Stimulated activated naive CD4-positive, alpha-beta T cell treated with Interleukin-2 at 50 U/mL for 16 hours (primary cell): Measurements from ENCODE around the gene ESAM.

Experiments used
- DNase-seq: peaks from one replicate; lab custom pipeline; 2025; lab: John Stamatoyannopoulos, UW

Gene ESAM

GRCh38 chr11:124732230-124732629, 29.9 kb downstream of the ESAM start:
- no peak for DNase-seq

- DNase-seq, result no peak
Observed at GRCh38 chr11:124729571-124729970, 32.5 kb downstream of the ESAM start.

DNA sequence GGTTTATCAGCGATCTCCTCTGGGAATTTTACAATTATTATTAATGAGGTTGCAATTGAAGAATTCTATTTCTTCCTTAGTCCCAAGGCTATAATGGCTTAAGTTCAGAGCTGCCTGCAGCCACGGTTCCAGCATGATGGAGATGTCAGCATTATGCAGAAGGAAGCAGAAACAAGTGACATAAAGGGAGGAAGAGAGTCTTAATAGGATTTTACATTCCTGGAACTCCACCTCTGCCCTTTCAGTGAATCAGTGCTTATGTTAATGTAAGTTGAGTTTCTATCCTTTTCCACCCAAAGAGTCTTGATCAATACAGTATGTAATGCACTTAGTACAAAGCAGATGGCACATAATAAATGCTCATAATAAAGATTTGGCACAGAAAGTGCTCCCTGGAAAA, 34.0 kb downstream of the ESAM start:
- DNase-seq, result no peak

- no peak for DNase-seq
Observed at GRCh38 chr11:124727474-124727873, 34.6 kb downstream of the ESAM start.

- DNase-seq, result no peak
Observed at GRCh38 chr11:124725719-124726105, 36.4 kb downstream of the ESAM start.

DNA sequence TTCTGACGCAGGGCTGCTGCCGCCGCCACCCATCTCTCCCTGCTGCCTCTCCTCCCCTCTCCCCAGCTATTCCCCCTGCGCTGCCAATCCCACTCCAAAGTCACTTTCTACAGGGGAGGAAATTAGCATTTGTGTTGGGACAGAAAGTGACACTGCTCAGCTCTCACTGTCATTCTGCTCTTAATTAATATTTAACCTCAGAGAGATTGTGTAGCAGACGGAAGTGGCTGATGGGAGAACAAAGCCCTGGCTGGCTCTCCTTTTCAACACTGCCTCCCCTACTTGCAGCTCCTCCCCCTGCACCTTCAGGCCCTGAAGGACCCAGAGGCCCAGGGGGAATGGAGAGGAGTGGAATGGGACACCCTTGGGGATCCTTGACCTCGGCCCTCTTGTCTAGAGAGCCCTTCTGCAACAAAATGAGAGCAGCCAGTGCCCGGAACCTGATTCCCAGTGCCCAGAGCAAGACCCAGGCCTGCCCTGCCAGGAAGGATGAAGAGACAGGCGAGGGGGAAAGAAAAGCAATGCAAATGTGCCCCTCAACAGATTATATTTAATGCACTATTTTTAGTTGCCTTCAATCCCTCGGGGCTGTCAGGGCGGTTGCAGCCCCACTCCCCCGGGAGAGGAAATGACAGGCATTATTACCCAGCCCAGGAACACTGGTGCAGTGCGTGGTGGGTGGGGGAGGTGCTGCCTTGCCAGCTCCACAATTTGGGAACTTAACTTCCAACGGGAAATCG, 36.9 kb downstream of the ESAM start:
- DNase-seq, result no peak

DNA sequence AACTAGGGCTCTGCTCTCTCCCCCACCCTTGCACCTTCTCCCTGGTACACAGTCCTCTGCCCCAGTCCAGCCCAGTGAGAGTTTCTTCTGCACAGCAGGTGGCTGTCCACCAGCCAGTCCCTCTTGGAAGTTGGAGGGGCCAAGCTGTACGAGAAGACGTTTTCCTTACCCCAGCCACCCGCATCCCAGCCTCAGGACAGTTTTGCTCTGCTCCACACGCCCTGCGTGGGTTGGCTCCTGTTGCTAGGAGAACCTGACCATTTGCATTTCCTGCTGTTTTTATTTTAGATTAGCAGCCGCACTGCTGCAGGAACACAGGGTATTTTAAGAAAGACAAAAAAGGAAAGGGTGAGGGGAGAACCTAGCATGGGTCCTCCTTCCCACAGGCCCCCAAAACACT, 39.9 kb downstream of the ESAM start:
- no peak for DNase-seq

GRCh38 chr11:124719534-124719933, 42.6 kb downstream of the ESAM start:
- DNase-seq, result no peak

GRCh38 chr11:124718801-124719200, 43.3 kb downstream of the ESAM start:
- no peak for DNase-seq

DNA sequence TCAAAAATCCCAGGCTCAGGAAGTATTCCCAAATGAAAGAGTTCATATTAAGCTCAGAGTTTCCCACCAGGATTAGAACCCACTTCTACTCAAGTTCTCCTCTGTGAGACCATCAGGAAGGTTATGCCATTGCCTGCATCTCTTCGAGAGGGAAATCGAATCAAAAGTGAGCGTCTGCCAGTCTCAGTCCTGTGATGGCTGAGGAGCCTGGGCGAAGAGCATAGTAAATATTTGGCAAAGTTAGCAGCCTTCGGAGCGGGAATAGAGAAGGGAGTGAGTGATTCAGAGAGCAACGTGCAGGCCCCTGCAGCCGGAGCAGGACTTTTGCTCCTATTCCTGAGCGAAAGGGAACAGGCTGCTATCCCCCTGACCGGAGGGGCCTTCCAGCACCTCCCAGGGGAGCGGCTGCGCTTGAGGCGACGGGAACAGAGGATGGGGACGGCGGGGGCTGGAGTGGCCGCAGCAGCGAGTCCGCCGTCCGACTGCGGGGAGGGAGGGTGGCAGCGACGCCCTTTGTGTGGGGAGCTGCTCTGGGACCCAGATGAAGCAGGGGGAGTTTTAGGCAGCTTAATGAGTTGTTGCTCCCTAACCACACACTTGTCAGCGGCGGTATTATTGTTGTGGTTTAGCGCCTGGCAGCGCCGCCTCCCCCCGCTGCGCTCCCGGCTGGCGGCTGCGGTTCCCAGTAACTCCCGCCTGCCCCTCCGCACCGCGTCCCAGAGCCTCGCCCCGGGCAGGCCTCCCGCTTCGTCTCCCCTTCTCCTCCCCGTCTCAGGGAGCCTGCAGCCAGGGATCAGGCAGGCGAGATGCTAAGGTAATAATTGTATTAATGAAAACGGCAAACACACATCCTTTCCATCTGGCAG, 44.1 kb downstream of the ESAM start:
- no peak for DNase-seq

GRCh38 chr11:124717421-124717785, 44.7 kb downstream of the ESAM start:
- no peak for DNase-seq

DNA sequence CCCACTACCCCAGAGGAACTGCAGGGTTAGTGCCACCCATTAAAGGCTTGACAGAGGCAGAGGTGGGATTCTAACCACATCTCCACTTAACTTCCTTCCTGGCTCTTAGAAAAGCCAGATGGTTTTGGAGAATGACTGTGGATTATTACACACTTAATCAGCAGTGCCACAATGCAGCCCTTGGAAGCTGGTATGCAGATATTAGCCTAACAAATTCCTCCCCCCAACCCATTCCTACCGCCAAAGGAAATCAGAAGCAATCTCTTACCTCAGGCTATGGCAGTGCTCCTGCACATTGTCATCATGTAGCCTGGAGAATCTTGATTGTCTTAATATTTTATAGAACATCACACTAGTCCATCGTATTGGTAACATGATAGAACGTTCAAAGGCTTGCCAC, 45.5 kb downstream of the ESAM start:
- no peak for DNase-seq

- no peak for DNase-seq
Observed at GRCh38 chr11:124712392-124712791, 49.7 kb downstream of the ESAM start.

DNA sequence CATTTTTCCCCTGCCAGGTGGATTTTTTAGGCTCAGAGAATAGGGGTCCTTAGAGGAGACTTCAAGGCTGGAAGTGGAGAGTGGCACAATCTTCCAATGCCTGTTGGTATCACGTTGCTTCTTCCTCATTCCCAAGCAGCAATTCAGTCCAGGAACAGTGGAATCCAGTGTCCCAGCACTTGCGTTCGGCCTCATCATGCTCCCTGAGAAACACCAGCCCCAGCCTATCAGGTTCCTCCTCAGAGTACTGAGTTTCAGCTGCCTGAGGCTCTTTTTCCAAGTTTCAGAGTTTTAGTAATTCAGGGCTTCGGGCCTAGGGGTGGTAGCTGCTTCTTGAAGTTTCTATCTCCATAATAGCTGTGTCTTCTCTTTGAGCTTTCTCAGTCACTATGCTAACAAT, 54.3 kb downstream of the ESAM start:
- DNase-seq, result no peak
